Cardiac septum (tissue), 1 donor: ENCODE measurements around the gene FTCDNL1. TPM values are rescaled to one million over a fixed set of nuclear protein-coding genes. Genes with fewer than 3 reads are reported as not detected.

ENCODE experiments used
- DNase-seq: peaks from one replicate; pipeline ENCODE4 v3.0.0-alpha.2; 2020; ENCODE audit warnings: low spot score
- intact Hi-C: fragments of 100-400 bp; cut with DNase I; formaldehyde crosslinking; loops from one replicate; pipeline ENCODE4 v1.14.0; 2022
- total RNA-seq: library from RNA; stranded (reverse); fragmentation: NEBNext Ultra II Directional; extraction: Animal tissue kit (Norgen Biotek cat#: 25700); gene quantifications from one replicate; pipeline ENCODE4 v1.2.1, GENCODE V29; 2021
- donor health status: DM: no; HTN: no; CAD: no.

Gene FTCDNL1
- total RNA-seq, 1 donor from 2014 or later: 2.3 TPM

GRCh38 chr2:199710551-199710950 lies 140.4 kb downstream of the FTCDNL1 start:
- DNase-seq: no peak
- intact Hi-C loops: no loop called here

Other genes starting within 250 kb of the FTCDNL1 start
- 8.7 TPM for gene C2orf69, start 60.1 kb upstream of the FTCDNL1 start, total RNA-seq
- 3.1 TPM for gene TYW5, start 104.3 kb upstream of the FTCDNL1 start, total RNA-seq
- 20.6 TPM for gene MAIP1, start 104.4 kb upstream of the FTCDNL1 start, total RNA-seq